KMS-11 (cell line): Measurements from ENCODE around the gene KLHL29.

Source experiments
- H2AFZ ChIP-seq: fragments of 200-600 bp; sonication (generic); 2 replicates; pipeline ENCODE4 v1.6.1; 2016; ENCODE audit warnings: antibody characterized with exemption, mixed run types, low read depth
- H3K27ac ChIP-seq: fragments of 200-600 bp; sonication (generic); 2 replicates; pipeline ENCODE4 v1.6.1; 2016; ENCODE audit warnings: mild to moderate bottlenecking, mixed run types
- H3K27me3 ChIP-seq: fragments of 200-600 bp; sonication (generic); 2 replicates; pipeline ENCODE4 v1.6.1; 2017; ENCODE audit warnings: mild to moderate bottlenecking, low read depth, mixed run types, moderate library complexity; ENCODE audit not compliant: insufficient read depth
- H3K36me3 ChIP-seq: fragments of 200-600 bp; sonication (generic); 2 replicates; pipeline ENCODE4 v1.6.1; 2017; ENCODE audit warnings: mild to moderate bottlenecking, mixed run types; ENCODE audit not compliant: insufficient read depth
- H3K4me1 ChIP-seq: fragments of 200-600 bp; sonication (generic); 2 replicates; pipeline ENCODE4 v1.6.1; 2016; ENCODE audit warnings: mild to moderate bottlenecking, low read depth, mixed run types; ENCODE audit not compliant: poor library complexity, severe bottlenecking
- H3K4me2 ChIP-seq: fragments of 200-600 bp; sonication (generic); 2 replicates; pipeline ENCODE4 v1.7.0; 2016; ENCODE audit warnings: mild to moderate bottlenecking, mixed run types
- H3K4me3 ChIP-seq: fragments of 200-600 bp; sonication (generic); IDR thresholded peaks from 2 replicates; pipeline ENCODE4 v1.6.1; 2017; ENCODE audit warnings: low read depth, low read length, mixed read lengths; ENCODE audit not compliant: insufficient read depth
- H3K79me2 ChIP-seq: fragments of 200-600 bp; sonication (generic); 2 replicates; pipeline ENCODE4 v1.6.1; 2016; ENCODE audit warnings: low read depth, mixed run types; ENCODE audit not compliant: insufficient read depth
- H3K9ac ChIP-seq: fragments of 200-600 bp; sonication (generic); 2 replicates; pipeline ENCODE4 v1.6.1; 2016; ENCODE audit warnings: mild to moderate bottlenecking, mixed run types
- H4K20me1 ChIP-seq: fragments of 200-600 bp; sonication (generic); 2 replicates; pipeline ENCODE4 v1.6.1; 2016; ENCODE audit warnings: mild to moderate bottlenecking, mixed run types; ENCODE audit not compliant: insufficient read depth
- TF ChIP-seq, protein P1 (sequence below): fragments of 200-600 bp; sonication (generic); conservative IDR thresholded peaks from 2 replicates; pipeline ENCODE4 v1.6.1; 2017; ENCODE audit warnings: low read depth, mild to moderate bottlenecking, antibody characterized with exemption, low read length, moderate library complexity, mixed read lengths

Gene KLHL29

GRCh38 chr2:23675506-23675905 is 290.5 kb downstream of the KLHL29 start:
- Histone ChIP-seq H3K36me3 (no peaks in the 10 kb centered on the region), H3K27me3 (no peaks in the 10 kb centered on the region), H4K20me1 (no peaks in the 10 kb centered on the region), H3K9ac (no peak overlapping the region), H3K4me3 (no peak overlapping the region), H2AFZ (no peak overlapping the region), H3K4me1 (no peaks in the 10 kb centered on the region), H3K4me2 (no peak overlapping the region), H3K27ac (no peak overlapping the region), H3K79me2 (no peaks in the 10 kb centered on the region)
- TF ChIP-seq, protein P1, sequence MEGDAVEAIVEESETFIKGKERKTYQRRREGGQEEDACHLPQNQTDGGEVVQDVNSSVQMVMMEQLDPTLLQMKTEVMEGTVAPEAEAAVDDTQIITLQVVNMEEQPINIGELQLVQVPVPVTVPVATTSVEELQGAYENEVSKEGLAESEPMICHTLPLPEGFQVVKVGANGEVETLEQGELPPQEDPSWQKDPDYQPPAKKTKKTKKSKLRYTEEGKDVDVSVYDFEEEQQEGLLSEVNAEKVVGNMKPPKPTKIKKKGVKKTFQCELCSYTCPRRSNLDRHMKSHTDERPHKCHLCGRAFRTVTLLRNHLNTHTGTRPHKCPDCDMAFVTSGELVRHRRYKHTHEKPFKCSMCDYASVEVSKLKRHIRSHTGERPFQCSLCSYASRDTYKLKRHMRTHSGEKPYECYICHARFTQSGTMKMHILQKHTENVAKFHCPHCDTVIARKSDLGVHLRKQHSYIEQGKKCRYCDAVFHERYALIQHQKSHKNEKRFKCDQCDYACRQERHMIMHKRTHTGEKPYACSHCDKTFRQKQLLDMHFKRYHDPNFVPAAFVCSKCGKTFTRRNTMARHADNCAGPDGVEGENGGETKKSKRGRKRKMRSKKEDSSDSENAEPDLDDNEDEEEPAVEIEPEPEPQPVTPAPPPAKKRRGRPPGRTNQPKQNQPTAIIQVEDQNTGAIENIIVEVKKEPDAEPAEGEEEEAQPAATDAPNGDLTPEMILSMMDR: no peak

- Histone ChIP-seq H3K79me2 (no peaks in the 10 kb centered on the region), H2AFZ (no peak overlapping the region), H3K4me3 (no peak overlapping the region), H3K36me3 (no peaks in the 10 kb centered on the region), H3K27ac (no peak overlapping the region), H3K9ac (no peak overlapping the region), H3K4me1 (no peaks in the 10 kb centered on the region), H3K27me3 (no peaks in the 10 kb centered on the region), H3K4me2 (no peak overlapping the region), H4K20me1 (no peaks in the 10 kb centered on the region)
- TF ChIP-seq, protein P1: no peak
Measured at GRCh38 chr2:23677836-23678235, 292.9 kb downstream of the KLHL29 start.

GRCh38 chr2:23679044-23679443 is 294.1 kb downstream of the KLHL29 start:
- no peak overlapping the region for H3K4me3 ChIP-seq
- H3K27ac ChIP-seq: no peak overlapping the region
- no peaks in the 10 kb centered on the region for H3K36me3 ChIP-seq
- no peak overlapping the region for H3K9ac ChIP-seq
- H3K4me2 ChIP-seq: no peak overlapping the region
- H2AFZ ChIP-seq: no peak overlapping the region
- H3K79me2 ChIP-seq: no peaks in the 10 kb centered on the region
- no peaks in the 10 kb centered on the region for H3K27me3 ChIP-seq
- no peaks in the 10 kb centered on the region for H4K20me1 ChIP-seq
- H3K4me1 ChIP-seq: no peaks in the 10 kb centered on the region
- TF ChIP-seq, protein P1: no peak

- no peak overlapping the region for H3K27ac ChIP-seq
Measured at GRCh38 chr2:23680951-23681350, 296.0 kb downstream of the KLHL29 start.

More at GRCh38 chr2:23680951-23681350, 296.0 kb downstream of the KLHL29 start:
- Histone ChIP-seq H3K4me1 (no peaks in the 10 kb centered on the region), H3K36me3 (no peaks in the 10 kb centered on the region), H4K20me1 (no peaks in the 10 kb centered on the region), H3K79me2 (no peaks in the 10 kb centered on the region), H2AFZ (no peak overlapping the region), H3K27me3 (no peaks in the 10 kb centered on the region), H3K4me3 (no peak overlapping the region), H3K9ac (no peak overlapping the region), H3K4me2 (no peak overlapping the region)
- TF ChIP-seq, protein P1: no peak
